HEK293T (cell line): Measurements from ENCODE around the gene MUC20.

Experiments used
- CTCF ChIA-PET: fragments of 350-600 bp; formaldehyde crosslinking; extraction: SDS; loops from one replicate; lab custom pipeline; 2021; ENCODE audit warnings: antibody characterized with exemption, inconsistent platforms; lab: Yijun Ruan, JAX
- POLR2A ChIA-PET: fragments of 350-600 bp; formaldehyde crosslinking; extraction: SDS; loops from one replicate; lab custom pipeline; 2020; ENCODE audit warnings: antibody characterized with exemption, inconsistent platforms; lab: Yijun Ruan, JAX
- DNase-seq: peaks from one replicate; pipeline ENCODE4 v3.0.0; 2012; ENCODE audit warnings: mixed read lengths; ENCODE audit errors: extremely low spot score
- ARNT ChIP-seq: fragments of 450-650 bp; IDR thresholded peaks from 2 replicates; pipeline ENCODE4 v1.6.1; 2017; ENCODE audit warnings: mild to moderate bottlenecking
- BHLHE40 ChIP-seq: fragments of 450-650 bp; IDR thresholded peaks from 2 replicates; pipeline ENCODE4 v1.6.1; 2016; ENCODE audit warnings: mild to moderate bottlenecking, moderate library complexity, borderline replicate concordance
- CTBP1 ChIP-seq: fragments of 450-650 bp; IDR thresholded peaks from 2 replicates; pipeline ENCODE4 v1.6.1; 2016; ENCODE audit warnings: borderline replicate concordance
- ELF4 ChIP-seq: fragments of 450-650 bp; IDR thresholded peaks from 2 replicates; pipeline ENCODE4 v1.6.1; 2017; ENCODE audit warnings: antibody characterized with exemption
- FOXA1 ChIP-seq: fragments of 450-650 bp; IDR thresholded peaks from 2 replicates; pipeline ENCODE4 v1.6.1; 2016; ENCODE audit warnings: mild to moderate bottlenecking
- FOXK2 ChIP-seq: fragments of 450-650 bp; IDR thresholded peaks from 2 replicates; pipeline ENCODE4 v1.6.1; 2016; ENCODE audit warnings: mild to moderate bottlenecking
- FOXM1 ChIP-seq: fragments of 450-650 bp; IDR thresholded peaks from 2 replicates; pipeline ENCODE4 v1.6.1; 2017; ENCODE audit warnings: mild to moderate bottlenecking, borderline replicate concordance
- HDGF ChIP-seq: fragments of 450-650 bp; IDR thresholded peaks from 2 replicates; pipeline ENCODE4 v1.6.1; 2017; ENCODE audit warnings: antibody characterized with exemption, borderline replicate concordance
- L3MBTL2 ChIP-seq: fragments of 450-650 bp; conservative IDR thresholded peaks from 2 replicates; pipeline ENCODE4 v1.6.1; 2016; ENCODE audit warnings: mild to moderate bottlenecking
- LEF1 ChIP-seq: fragments of 450-650 bp; IDR thresholded peaks from 2 replicates; pipeline ENCODE4 v1.6.1; 2017; ENCODE audit warnings: mild to moderate bottlenecking, borderline replicate concordance
- NFRKB ChIP-seq: fragments of 450-650 bp; IDR thresholded peaks from 2 replicates; pipeline ENCODE4 v1.6.1; 2016; ENCODE audit warnings: mild to moderate bottlenecking, moderate library complexity
- SP1 ChIP-seq: fragments of 450-650 bp; IDR thresholded peaks from 2 replicates; pipeline ENCODE4 v1.6.1; 2017
- SUZ12 ChIP-seq: fragments of 450-650 bp; IDR thresholded peaks from 2 replicates; pipeline ENCODE4 v1.6.1; 2016; ENCODE audit warnings: mild to moderate bottlenecking
- TARDBP ChIP-seq: fragments of 450-650 bp; IDR thresholded peaks from 2 replicates; pipeline ENCODE4 v1.6.1; 2016
- ZNF384 ChIP-seq: fragments of 450-650 bp; IDR thresholded peaks from 2 replicates; pipeline ENCODE4 v1.6.1; 2016
- TF ChIP-seq, protein P1 (sequence below): fragments of 450-650 bp; IDR thresholded peaks from 2 replicates; pipeline ENCODE4 v1.6.1; 2016

MUC20 gene

DNA sequence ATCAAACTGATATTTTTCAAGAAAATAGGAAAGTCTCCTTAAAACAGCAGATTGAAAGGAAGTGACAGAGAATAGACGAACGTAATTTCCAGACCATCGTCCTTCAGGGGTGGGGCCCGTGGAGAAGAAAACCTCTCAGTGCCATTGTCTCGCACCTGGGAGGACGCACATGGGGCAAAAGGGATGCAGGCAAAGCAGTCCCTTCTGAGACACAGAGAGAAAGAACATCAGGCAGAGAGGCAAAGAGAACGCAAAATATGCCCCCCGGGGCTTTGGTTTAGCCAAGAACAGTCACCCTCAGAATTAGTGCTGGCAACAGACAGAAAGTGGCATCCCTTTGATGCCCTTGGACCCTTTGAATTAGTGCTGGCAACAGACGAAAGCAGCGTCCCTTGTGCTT lies 37.0 kb downstream of the MUC20 start:
- POLR2A ChIA-PET = no interaction called here
- CTCF ChIA-PET = no interaction called here
- no peak for TF ChIP-seq FOXM1
- TF ChIP-seq BHLHE40 = no peak
- no peak for TF ChIP-seq CTBP1
- no peak for TF ChIP-seq SP1
- no peak for TF ChIP-seq L3MBTL2
- no peak for TF ChIP-seq FOXA1
- TF ChIP-seq TARDBP = no peak
- TF ChIP-seq ELF4 = no peak
- TF ChIP-seq SUZ12 = no peak
- TF ChIP-seq ZNF384 = no peak
- no peak for TF ChIP-seq NFRKB
- TF ChIP-seq FOXK2 = no peak
- no peak for TF ChIP-seq ARNT
- no peak for DNase-seq

DNA sequence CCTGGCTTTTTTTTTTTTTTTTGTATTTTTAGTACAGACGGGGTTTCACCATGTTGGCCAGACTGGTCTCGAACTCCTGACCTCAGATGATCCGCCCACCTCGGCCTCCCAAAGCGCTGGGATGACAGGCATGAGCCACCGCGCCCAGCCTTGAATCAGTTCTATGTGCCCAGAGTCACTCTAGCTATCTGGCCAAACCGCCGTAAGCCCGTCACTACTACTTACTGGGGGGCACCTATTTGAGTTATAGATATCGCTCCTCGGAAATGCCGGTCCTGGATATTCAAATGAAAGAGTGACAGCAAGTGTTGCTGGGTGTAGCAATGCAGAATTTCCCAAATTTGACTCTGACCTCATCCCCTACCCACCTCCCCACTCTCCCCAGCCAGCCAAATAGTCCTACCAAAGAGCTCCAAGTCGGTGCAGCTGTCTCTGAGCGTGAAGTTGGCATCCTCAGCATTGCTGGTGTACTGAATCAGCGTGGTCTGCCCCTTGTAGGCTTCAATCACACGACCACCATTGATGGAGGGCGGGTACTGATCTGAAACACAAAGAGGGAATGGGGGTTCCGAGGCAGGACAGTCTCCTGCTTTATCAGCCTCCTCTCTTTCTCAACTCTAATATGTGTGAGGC lies 38.1 kb downstream of the MUC20 start:
- CTCF ChIA-PET = no interaction called here
- TF ChIP-seq NFRKB (no peak), ZNF384 (no peak)
- DNase-seq = no peak
- POLR2A ChIA-PET = no interaction called here

DNA sequence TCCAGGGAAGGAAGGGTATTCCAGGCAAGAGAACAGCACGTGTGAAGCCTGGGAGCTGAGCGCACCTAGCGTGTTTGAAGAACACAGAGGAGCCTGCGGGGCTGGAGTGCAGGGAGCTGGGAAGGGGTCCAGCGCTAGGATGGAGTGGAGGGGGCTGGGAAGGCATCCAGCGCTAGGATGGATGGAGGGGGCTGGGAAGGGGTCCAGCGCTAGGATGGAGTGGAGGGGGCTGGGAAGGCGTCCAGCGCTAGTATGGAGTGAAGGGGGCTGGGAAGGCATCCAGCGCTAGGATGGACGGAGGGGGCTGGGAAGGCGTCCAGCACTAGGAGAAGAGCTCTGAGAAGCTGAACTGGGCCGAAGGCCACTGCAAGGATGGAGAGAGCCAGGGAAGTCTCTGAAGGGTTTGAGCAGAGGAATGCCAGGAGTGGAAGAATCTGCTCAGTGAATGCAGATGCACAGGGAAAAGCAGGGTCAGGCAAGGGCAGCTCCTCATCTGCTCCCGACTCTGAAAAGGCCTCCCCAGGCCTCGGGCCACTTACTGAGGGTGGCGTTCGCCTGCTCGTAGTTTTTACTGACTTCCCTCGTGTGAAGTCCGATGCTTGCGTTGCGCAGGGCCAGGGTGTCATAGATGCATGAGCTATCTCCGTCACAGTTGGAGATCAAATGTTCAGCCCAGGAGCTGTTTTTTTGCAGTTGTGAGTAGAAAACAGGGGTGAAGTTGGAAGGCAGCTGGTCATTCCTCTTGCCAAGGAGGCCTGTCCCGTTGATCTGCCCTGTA lies 39.8 kb downstream of the MUC20 start:
- no peak for DNase-seq
- TF ChIP-seq SP1 (no peak), LEF1 (no peak), TARDBP (no peak), FOXM1 (no peak), ZNF384 (no peak), ARNT (no peak), NFRKB (no peak), ELF4 (no peak), FOXA1 (no peak), FOXK2 (no peak), HDGF (no peak), CTBP1 (no peak), BHLHE40 (no peak)
- ChIA-PET CTCF (no interaction called here), POLR2A (no interaction called here)

DNA sequence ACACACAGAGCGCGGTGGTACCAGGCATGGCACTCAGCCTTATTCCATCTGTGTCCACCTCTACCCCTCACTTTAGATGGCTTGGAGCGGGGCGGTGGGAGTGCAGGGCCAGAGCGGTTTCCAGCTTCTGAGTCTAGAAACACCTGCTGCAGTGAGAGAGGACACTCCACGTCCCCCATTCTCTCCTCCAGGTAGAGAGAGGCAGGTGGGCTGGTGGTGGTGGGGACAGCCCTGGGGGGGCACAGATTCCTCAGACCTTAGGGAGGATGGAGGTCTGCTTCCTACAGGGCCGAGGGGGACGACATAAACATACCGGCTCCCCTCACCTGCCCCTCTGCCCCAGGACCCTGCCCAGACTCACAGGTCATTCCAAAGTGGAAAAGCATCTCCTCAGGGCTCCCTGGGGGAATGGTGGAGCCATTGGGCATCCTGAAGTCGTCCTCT lies 40.4 kb downstream of the MUC20 start:
- CTCF ChIA-PET = no interaction called here
- POLR2A ChIA-PET = no interaction called here
- DNase-seq = no peak
- TF ChIP-seq NFRKB (no peak), ZNF384 (no peak), HDGF (no peak), LEF1 (no peak), FOXM1 (no peak), TARDBP (no peak), BHLHE40 (no peak), L3MBTL2 (no peak), ELF4 (no peak), FOXA1 (no peak), ARNT (no peak), CTBP1 (no peak)
- TF ChIP-seq, protein P1, sequence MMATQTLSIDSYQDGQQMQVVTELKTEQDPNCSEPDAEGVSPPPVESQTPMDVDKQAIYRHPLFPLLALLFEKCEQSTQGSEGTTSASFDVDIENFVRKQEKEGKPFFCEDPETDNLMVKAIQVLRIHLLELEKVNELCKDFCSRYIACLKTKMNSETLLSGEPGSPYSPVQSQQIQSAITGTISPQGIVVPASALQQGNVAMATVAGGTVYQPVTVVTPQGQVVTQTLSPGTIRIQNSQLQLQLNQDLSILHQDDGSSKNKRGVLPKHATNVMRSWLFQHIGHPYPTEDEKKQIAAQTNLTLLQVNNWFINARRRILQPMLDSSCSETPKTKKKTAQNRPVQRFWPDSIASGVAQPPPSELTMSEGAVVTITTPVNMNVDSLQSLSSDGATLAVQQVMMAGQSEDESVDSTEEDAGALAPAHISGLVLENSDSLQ = no peak

DNA sequence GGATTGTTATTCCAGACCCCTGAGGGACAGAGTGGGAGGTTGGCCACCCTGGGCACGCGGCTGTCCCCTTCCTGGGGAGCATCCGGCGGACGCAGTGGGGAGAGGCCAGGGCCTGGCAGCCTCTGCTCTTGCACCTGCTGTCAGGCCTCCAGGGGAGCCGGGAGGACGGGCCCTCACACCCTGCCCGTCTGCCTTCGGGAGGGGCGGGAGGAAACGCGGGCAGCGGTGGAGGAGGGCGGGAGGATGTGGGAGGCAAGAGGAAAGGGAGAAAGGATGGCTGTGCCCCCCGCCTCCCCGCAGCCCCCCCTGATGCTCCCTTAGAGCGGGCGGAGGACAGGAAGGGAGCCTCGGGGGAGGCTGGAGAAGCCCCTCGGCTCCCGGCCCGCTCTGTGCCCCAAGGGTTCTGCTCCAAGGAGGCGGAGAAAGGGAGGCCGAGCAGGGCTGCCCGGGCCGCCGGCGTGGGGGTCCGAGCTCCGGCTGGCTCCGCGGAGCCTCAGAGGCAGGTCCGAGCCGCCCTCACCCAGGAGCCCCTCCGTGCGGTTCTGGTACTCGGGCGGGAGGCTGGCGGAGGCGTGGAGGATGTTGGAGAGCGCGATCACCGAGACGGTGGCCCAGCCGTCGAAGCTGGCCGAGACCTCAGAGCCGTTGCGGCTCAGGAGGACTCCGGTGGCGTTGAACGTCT lies 40.9 kb downstream of the MUC20 start:
- CTCF ChIA-PET = no interaction called here
- POLR2A ChIA-PET = no interaction called here
- TF ChIP-seq L3MBTL2 (no peak), FOXM1 (no peak), NFRKB (no peak), SP1 (no peak)
- TF ChIP-seq, protein P1 = no peak
- DNase-seq = no peak

DNA sequence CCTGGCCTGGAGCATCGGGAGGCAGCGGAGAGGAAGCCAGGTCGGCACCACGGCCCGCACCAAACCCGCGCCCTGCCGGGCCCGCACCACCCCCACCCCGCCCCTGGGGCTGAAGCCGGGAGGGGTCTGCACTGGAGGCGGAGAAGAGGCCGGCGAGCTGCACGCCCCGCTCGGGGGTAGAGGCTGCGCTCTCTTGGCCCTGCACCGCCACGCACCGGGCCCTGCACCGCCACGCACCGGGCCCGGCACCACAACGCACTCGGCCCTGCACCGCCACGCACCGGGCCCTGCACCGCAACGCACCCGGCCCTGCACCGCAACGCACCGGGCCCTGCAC lies 41.4 kb downstream of the MUC20 start:
- TF ChIP-seq NFRKB (no peak), BHLHE40 (no peak), SP1 (no peak), ELF4 (no peak), ARNT (no peak)
- TF ChIP-seq, protein P1 = no peak
- CTCF ChIA-PET = no interaction called here
- POLR2A ChIA-PET = no interaction called here
- DNase-seq = no peak
